Natural killer cell treated with Interleukin-12 subunit alpha and Interleukin-12 subunit beta and Interleukin-15 and Interleukin-18, amount 100 ng/mL, for 72 hours (primary cell): ENCODE data around the gene SPSB4. TPM values are rescaled to one million over a fixed set of nuclear protein-coding genes. Genes with fewer than 3 reads are reported as not detected.

Experiments
- total RNA-seq, 2 donors: library from RNA; stranded (reverse); gene quantifications; one replicate each; pipeline ENCODE4 v1.2.3, GENCODE V29; 2022

SPSB4 gene
- total RNA-seq, 2 donors from 2014 or later: not detected

Other genes with a start within 250 kb of the SPSB4 start
- gene SLC25A36, start 109.5 kb upstream of the SPSB4 start, total RNA-seq: 10 to 100 TPM; 47.8 to 68.2 TPM
- gene PXYLP1, start 180.5 kb downstream of the SPSB4 start, total RNA-seq: 10 to 100 TPM in 1 of 2 donors, 1 to 10 TPM in 1; 6.3 to 15.2 TPM